LNCAP (cell line): Measurements from ENCODE around the gene PRODH.

Experiments used
- TF ChIP-seq, protein P1 (sequence below): fragments of 450-650 bp; IDR thresholded peaks from 2 replicates; pipeline ENCODE4 v1.5.1; 2017; ENCODE audit warnings: mild to moderate bottlenecking

Gene PRODH

DNA sequence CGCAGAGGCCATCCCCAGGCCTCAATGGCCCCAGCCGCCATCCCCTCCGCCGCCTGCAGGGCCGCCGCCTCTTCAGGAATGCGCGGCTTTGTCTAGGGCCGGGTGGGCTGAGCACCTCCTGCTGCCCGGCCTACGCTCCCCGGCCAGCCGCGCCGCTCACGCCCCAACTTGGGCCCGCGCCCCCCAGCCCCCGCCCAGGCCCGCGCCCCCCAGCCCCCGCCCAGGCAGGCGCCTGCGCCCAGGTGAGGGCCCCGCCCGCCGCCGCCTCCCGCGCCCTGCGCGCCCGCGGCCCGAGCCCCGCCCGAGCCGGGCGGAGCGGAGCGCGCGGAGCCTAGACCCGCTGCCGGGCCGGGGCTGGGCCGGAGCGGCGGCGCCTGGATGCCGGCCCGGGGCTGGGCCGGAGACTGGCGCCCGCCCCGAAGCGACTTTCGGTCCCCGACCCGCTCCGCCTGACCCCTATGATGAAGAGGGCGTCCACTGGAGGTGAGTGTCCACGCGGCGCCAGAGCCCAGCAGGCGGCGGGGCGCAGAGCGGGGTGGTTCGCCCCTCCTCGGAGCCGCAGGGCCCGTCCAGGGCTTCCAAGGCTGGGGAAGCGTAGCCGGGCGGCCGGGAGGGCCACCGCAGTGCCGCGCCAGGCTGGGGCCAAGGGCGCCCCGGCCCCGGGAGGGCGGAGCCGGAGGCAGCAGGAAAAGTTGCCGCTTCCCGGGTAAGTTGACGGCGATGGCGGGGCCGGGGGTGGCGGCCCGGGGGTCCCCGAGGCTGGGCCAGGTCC lies 34.3 kb upstream of the PRODH start:
- TF ChIP-seq, protein P1, sequence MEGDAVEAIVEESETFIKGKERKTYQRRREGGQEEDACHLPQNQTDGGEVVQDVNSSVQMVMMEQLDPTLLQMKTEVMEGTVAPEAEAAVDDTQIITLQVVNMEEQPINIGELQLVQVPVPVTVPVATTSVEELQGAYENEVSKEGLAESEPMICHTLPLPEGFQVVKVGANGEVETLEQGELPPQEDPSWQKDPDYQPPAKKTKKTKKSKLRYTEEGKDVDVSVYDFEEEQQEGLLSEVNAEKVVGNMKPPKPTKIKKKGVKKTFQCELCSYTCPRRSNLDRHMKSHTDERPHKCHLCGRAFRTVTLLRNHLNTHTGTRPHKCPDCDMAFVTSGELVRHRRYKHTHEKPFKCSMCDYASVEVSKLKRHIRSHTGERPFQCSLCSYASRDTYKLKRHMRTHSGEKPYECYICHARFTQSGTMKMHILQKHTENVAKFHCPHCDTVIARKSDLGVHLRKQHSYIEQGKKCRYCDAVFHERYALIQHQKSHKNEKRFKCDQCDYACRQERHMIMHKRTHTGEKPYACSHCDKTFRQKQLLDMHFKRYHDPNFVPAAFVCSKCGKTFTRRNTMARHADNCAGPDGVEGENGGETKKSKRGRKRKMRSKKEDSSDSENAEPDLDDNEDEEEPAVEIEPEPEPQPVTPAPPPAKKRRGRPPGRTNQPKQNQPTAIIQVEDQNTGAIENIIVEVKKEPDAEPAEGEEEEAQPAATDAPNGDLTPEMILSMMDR, result no peak

DNA sequence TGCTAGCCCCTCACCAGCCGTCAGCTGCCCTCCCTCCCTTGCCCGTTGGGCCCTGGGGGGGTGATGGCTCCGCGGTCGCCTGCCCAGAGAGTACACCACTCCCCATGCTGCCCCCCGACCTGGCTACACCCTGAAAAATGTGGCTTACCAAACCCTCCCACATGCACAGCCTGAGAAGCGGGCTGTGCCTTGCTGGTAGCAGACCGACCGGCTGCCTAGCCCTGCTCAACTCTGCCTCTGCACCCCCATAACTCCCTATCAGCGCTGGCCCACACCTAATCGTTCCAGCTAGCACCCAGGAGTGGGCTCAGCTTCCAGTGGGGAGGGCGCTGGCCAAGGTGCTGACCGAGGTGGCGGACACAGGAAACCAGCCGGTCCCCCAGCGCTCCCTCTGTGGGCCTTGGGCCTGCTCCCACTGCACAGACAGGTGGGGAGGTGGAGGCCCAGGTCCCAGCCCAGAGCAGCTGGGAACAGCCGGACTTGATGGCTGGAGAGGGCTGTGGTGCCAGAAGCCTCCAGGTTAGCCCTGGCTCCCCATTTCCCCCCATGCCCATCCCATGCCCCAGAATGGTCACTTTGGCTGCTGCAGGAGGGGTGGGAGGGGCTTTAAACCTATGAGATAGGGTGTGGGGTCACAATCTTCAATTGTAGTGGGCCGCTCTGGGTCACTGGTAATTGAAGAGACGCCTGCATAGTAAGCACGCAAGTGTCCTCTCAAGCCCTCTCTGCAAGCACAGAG lies 32.1 kb upstream of the PRODH start:
- TF ChIP-seq, protein P1, result no peak

DNA sequence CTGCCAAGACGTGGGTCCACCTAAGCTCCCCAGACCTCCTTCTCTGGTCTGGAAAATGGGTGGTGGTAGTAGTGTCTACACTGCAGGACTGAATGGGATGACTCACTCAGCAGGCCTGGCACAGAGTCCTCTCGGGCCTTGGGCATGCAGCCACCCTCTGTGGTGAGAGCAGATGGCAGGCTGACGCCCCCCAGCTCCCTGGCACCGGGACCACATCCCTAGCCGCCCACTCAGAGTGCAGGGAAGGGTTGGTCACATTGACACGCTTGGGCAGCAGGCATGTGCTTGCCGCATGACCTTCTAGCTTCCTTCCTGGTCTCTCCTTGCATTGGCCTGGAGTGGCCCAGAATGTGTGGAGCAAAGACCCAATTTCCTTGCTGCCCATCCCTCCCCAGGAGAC lies 30.7 kb upstream of the PRODH start:
- TF ChIP-seq, protein P1, result no peak

DNA sequence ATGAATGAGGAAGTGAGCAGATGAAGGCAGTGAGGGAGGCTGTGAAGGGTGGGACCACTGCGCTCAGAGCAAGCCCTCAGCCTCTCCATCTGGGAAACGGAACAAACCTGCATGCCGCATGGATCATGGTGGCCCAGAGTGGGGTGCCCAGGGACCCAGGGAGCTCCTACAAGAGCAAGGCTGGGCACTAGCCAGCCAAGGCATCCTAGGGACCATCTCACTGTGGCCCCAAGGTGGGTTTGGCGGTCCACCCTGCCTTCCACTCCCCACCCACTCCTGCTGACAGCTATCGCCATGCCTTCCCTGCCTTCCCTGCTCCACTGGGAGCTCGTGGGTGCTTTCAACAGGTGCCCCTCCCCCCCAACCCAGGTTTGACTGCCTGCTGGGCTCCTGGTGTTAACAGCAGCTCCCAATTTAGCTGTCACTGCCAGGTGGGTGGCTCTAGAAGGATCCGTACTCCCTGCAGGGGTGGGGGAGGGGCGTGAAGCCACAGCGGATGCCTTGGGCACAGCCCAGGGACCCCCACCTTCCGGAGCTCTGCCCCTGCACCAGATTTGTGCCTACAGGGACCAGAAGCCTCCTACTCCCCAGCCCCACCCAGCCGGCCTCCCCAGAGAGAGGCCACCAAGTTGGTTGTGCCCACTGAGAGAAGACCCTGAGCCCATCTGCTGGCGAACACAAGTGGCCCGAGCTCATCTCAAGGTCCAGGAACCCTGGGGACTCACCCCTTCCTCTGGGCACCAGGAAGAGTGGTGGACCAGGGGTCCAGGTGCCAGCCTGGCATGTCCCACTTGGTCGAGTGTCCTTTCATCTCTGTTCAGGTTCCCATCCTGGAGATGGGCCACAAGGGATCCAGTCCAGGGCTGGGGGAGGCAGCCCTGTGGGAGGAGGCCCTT lies 29.7 kb upstream of the PRODH start:
- TF ChIP-seq, protein P1, result no peak

DNA sequence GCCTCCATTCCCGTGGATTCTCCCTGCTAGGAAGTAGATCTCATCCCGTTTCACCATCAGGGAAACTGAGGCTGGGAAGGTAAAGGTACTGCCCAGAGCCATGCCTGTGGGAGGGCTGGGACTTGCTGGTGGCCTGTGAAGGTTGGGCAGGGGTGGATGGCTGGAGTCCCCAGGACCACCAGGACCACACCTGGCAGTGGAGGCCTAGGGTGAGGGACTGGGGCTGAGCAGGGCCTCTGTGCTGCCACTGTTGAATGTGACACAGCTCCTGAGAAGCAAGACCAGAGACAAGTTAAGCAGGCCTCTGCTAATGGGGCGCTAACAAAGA lies 26.2 kb upstream of the PRODH start:
- TF ChIP-seq, protein P1, result no peak

DNA sequence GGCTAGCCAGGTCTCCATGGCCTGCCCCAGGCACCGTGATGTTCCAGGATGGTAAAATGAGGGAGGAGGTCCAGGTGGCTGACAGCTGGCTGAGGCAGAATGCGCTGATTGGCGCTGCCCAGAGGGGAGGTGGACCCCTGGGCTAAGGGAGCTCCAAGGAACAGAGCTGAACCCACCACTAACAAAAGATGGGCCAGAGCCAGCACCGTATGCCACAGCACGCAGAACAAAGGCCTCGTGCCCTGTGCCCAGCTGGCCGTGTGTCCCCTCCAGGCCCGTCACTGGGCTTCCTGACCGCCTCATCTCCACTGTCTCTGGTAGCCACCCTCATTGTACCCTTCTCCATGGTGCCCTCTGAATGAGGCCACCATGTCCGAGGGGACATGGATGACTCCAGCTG lies 19.6 kb upstream of the PRODH start:
- TF ChIP-seq, protein P1, result no peak

DNA sequence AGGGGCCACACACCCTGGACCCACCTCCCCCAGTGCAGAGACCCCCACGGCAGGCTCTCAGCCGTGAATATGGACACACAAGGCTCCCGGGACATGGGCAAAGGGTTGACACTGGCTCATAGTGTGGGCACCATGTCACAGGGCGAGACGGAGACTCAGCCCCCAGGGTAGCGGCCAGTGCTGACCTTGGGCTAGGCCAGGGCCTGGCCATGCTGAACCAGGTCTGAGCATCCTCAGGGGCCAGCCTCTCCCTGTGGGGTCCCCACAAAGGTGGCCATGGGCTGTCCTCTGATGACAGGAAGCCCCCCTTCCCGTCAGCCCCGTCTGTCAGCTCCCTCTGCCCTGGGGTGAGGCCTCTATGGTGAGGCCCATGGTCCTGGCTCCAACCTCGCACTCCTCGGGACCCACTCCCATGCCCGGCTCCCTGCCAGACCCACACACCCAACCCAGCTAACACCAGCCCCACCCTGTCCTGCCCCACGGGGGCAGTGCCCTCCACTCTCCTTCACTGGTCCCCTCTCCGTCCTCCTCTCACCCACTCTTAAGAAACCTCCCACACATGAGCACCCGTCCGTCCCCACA lies 19.0 kb upstream of the PRODH start:
- TF ChIP-seq, protein P1, result no peak
